Stimulated activated CD4-positive, alpha-beta T cell treated with anti-CD3 and anti-CD28 coated beads, Interleukin-2, amount 100 ng/mL, for 48 hours (primary cell): ENCODE measurements around the gene MYBPC1.
A peak's percentile ranks its signal among the peaks of the same experiment; 100 is the strongest.
"Not testable (repeated sequence)": the region's sequence is repeated elsewhere in the genome, so short reads cannot be mapped to it uniquely, and the experiment has no call there.

Experiments used
- DNase-seq, 2 donors: peaks; one replicate each; pipeline ENCODE4 v3.0.0-alpha.2; 2020

Gene MYBPC1

GRCh38 chr12:101696251-101697196 is 101.8 kb downstream of the MYBPC1 start:
- no peak for DNase-seq

GRCh38 chr12:101697197-101697929 is 102.6 kb downstream of the MYBPC1 start, which contains the start of gene CHPT1:
Gene CHPT1, plus strand, starts transcription at chr12:101697640. Its CDS starts 222 bp downstream, at chr12:101697862.
- peak; percentile 44 to 49 for DNase-seq

GRCh38 chr12:101697930-101698799 is 103.4 kb downstream of the MYBPC1 start:
- DNase-seq = peak in 1 of 2 donors; percentile 7

- peak in 1 of 2 donors; percentile 3 for DNase-seq
Observed at GRCh38 chr12:101698800-101699347, 104.1 kb downstream of the MYBPC1 start.

GRCh38 chr12:101700299-101700820 is 105.6 kb downstream of the MYBPC1 start:
- no peak for DNase-seq

- DNase-seq = no peak
Observed at GRCh38 chr12:101703487-101703886, 108.7 kb downstream of the MYBPC1 start.

- DNase-seq = no peak
Observed at GRCh38 chr12:101706403-101706802, 111.6 kb downstream of the MYBPC1 start.

- DNase-seq = no peak
Observed at GRCh38 chr12:101707131-101707782, 112.5 kb downstream of the MYBPC1 start.

GRCh38 chr12:101710288-101710687 is 115.5 kb downstream of the MYBPC1 start:
- DNase-seq = no peak

GRCh38 chr12:101713059-101713682 is 118.4 kb downstream of the MYBPC1 start:
- no peak for DNase-seq

GRCh38 chr12:101713930-101714329 is 119.2 kb downstream of the MYBPC1 start:
- DNase-seq = no peak

- DNase-seq = no peak
Observed at GRCh38 chr12:101714877-101715444, 120.2 kb downstream of the MYBPC1 start.

GRCh38 chr12:101719566-101719965 is 124.8 kb downstream of the MYBPC1 start:
- no peak for DNase-seq

- DNase-seq = no peak
Observed at GRCh38 chr12:101720118-101720517, 125.3 kb downstream of the MYBPC1 start.

GRCh38 chr12:101722392-101722791 is 127.6 kb downstream of the MYBPC1 start:
- DNase-seq = no peak

- DNase-seq = no peak
Observed at GRCh38 chr12:101727098-101727497, 132.3 kb downstream of the MYBPC1 start.

- no peak for DNase-seq
Observed at GRCh38 chr12:101729842-101730241, 135.1 kb downstream of the MYBPC1 start.

- no peak for DNase-seq
Observed at GRCh38 chr12:101732318-101732717, 137.5 kb downstream of the MYBPC1 start.

GRCh38 chr12:101733166-101733565 is 138.4 kb downstream of the MYBPC1 start:
- no peak for DNase-seq

- DNase-seq = not testable (repeated sequence)
Observed at GRCh38 chr12:101734482-101734881, 139.7 kb downstream of the MYBPC1 start.
